AG04450 (cell line): ENCODE results near the gene CD1E. TPM values are rescaled to one million over a fixed set of nuclear protein-coding genes. Genes with fewer than 3 reads are reported as not detected.
"Not testable (repeated sequence)": the region's sequence is repeated elsewhere in the genome, so short reads cannot be mapped to it uniquely, and the experiment has no call there.

ENCODE experiments used
- CTCF ChIA-PET: fragments of 300-600, 350-600 bp; formaldehyde crosslinking; extraction: SDS; loops from one replicate; lab custom pipeline; 2022; ENCODE audit warnings: antibody characterized with exemption, inconsistent platforms; lab: Charles Lee
- POLR2A ChIA-PET: fragments of 350-600 bp; formaldehyde crosslinking; extraction: SDS; loops from one replicate; lab custom pipeline; 2021; ENCODE audit warnings: antibody characterized with exemption, inconsistent platforms; lab: Yijun Ruan, JAX
- DNase-seq: peaks from one replicate; pipeline ENCODE4 v3.0.0-alpha.2; 2011; ENCODE audit warnings: low read depth, low spot score
- H3K27ac ChIP-seq: one replicate; pipeline ENCODE4 v1.5.1; 2012; ENCODE audit warnings: low read depth, low read length, control low read depth
- H3K27me3 ChIP-seq: one replicate; pipeline ENCODE4 v1.6.0; 2012; ENCODE audit warnings: low read length; ENCODE audit not compliant: control insufficient read depth, insufficient read depth
- H3K4me3 ChIP-seq: 2 replicates; pipeline ENCODE4 v1.5.1; 2011; ENCODE audit warnings: mild to moderate bottlenecking, low read depth, low read length, control low read depth
- H3K9me3 ChIP-seq: 2 replicates; pipeline ENCODE4 v1.5.1; 2012; ENCODE audit warnings: low read length; ENCODE audit not compliant: control insufficient read depth, insufficient read depth
- polyA plus RNA-seq: library from polyadenylated mRNA; depleted of rRNA; stranded (reverse); fragments of >200 nt; gene quantifications from 2 replicates; pipeline ENCODE4 v1.2.3, GENCODE V29; 2011
- TF ChIP-seq, protein P1 (sequence below): IDR thresholded peaks from 2 replicates; pipeline ENCODE4 v1.5.1; 2011; ENCODE audit warnings: low read depth, low read length, control low read depth, inconsistent platforms

The CD1E gene
- polyA plus RNA-seq, 1 experiment: not detected

DNA sequence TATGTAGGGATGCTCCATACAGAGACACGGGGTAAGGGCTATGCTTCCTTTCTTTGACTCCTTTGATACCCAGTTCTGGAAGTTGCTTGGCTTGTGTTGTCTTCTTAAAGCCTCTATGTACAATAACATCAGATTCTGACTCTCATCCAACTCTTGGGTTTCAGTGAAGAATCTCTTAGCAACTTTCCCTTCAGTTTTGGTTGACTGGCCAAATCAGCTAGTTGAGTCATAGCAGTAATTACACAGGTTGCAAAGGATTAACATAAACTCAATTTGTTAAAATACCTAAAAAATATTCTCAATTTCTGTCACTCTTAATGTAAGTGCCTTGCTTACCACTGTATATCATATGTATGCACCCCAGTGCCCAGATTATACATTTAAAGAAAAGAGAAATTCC lies 9.2 kb downstream of the CD1E start:
- Histone ChIP-seq H3K27me3 (no peaks in the 10 kb centered on the region), H3K4me3 (no peak overlapping the region), H3K27ac (no peak overlapping the region), H3K9me3 (no peaks in the 10 kb centered on the region)
- TF ChIP-seq, protein P1, sequence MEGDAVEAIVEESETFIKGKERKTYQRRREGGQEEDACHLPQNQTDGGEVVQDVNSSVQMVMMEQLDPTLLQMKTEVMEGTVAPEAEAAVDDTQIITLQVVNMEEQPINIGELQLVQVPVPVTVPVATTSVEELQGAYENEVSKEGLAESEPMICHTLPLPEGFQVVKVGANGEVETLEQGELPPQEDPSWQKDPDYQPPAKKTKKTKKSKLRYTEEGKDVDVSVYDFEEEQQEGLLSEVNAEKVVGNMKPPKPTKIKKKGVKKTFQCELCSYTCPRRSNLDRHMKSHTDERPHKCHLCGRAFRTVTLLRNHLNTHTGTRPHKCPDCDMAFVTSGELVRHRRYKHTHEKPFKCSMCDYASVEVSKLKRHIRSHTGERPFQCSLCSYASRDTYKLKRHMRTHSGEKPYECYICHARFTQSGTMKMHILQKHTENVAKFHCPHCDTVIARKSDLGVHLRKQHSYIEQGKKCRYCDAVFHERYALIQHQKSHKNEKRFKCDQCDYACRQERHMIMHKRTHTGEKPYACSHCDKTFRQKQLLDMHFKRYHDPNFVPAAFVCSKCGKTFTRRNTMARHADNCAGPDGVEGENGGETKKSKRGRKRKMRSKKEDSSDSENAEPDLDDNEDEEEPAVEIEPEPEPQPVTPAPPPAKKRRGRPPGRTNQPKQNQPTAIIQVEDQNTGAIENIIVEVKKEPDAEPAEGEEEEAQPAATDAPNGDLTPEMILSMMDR: no peak
- POLR2A ChIA-PET: no interaction called here
- CTCF ChIA-PET: no interaction called here
- DNase-seq: no peak

DNA sequence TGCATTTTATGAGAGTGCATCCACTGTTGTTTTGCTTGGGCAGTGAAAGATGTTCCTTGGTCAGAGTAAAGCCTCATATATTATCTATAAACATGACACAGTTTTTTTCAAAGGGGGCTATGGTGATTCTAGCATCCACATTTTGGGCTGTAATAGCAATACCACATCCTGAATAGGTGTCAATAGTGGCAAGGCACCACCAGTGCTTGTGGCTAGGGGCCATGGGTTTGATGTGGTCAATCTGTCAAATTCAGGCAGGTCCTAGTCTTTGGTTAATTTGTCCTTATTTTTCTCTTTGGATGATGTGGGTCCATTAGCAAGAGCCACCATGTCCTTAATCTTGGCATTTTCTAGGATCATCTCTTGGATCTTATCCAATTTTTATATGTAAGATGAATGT lies 13.1 kb downstream of the CD1E start:
- ChIA-PET CTCF (no interaction called here), POLR2A (no interaction called here)
- H3K4me3 ChIP-seq: no peak overlapping the region
- no peak overlapping the region for H3K27ac ChIP-seq
- DNase-seq: no peak
- no peaks in the 10 kb centered on the region for H3K27me3 ChIP-seq
- TF ChIP-seq, protein P1: no peak
- H3K9me3 ChIP-seq: peaks cover 3% of the 10 kb centered on the region; the same call in 1 of the 2 replicates

DNA sequence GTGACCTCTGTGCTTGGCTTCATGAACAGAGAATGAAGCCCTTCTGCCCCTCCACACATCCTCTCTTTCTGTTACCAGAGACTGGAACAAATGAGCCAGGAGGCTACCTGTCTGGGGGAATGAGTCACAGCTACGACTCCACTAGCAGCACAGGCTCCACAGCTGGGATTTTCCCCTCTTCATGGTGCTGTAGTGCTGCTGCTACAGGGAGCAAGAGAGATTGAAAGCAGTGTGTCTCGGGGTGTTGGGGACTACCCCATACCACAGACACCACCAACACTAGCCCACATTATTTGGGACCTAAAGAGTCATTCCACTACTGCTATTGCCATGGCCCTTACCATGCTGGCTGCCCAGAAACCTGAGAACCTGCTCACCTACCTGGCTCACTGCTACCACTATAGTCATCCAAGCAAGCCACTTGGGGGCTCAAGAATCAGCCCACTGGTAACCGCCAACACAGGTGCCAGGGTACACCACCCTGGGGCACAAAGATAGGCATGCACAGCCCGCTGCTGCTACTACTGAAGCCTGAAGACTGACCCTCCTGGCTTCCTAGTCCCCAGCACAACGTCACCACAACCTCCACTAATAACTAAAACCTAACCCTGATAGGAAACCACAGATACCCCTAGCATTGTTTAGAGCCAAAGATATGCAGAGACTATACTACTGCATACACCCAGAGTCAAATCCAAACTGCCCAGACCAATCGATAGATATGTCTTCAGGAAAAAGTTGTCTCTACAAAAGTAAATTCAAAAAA lies 17.7 kb downstream of the CD1E start:
- no peaks in the 10 kb centered on the region for H3K27me3 ChIP-seq
- CTCF ChIA-PET: no interaction called here
- DNase-seq: no peak

DNA sequence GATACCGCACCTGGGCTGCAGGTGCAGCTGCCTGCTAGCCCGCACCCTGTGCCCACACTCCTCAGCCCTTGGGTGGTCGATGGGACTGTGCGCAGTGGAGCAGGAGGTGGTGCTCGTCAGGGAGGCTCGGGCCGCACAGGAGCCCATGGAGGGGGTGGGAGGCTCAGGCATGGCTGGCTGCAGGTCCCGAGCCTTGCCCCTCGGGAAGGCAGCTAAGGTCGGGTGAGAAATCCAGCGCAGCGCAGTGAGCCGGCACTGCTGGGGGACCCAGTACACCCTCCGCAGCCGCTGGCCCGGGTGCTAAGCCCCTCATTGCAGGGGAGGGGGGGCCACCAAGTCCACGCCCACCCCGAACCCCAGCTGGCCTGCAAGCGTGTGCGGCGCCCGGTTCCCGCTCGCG lies 20.4 kb downstream of the CD1E start:
- H3K4me3 ChIP-seq, CTCF ChIA-PET, H3K9me3 ChIP-seq, POLR2A ChIA-PET, DNase-seq, H3K27ac ChIP-seq, H3K27me3 ChIP-seq: not testable (repeated sequence)

More for the DNA sequence above, 17.7 kb downstream of the CD1E start:
- TF ChIP-seq, protein P1: no peak
- POLR2A ChIA-PET: no interaction called here
- peaks cover 9% of the 10 kb centered on the region for H3K9me3 ChIP-seq
- H3K27ac ChIP-seq: no peak overlapping the region
- H3K4me3 ChIP-seq: no peak overlapping the region

DNA sequence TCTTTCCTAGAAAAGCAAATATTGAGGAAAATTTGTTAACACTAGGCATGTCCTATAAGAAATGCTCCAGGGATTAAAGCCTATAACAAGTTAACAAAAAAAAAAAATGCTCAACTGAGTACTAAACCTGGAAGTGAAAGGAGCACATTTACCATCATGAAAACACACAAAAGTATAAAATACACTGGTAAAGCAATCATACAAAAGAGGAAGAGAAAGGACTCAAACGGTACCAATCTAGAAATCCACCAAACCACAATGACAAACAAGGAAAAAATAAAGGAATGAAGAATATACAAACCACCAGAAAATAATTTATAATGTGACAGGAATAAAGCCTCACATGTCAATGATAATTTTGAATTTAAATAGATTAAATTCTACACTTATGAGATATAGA lies 21.2 kb downstream of the CD1E start:
- TF ChIP-seq, protein P1: no peak
- no peaks in the 10 kb centered on the region for H3K27me3 ChIP-seq
- peaks cover 9% of the 10 kb centered on the region for H3K9me3 ChIP-seq
- CTCF ChIA-PET: no interaction called here
- H3K27ac ChIP-seq: no peak overlapping the region
- H3K4me3 ChIP-seq: no peak overlapping the region
- POLR2A ChIA-PET: no interaction called here
- no peak for DNase-seq
